GM13976 (cell line): ENCODE measurements around the gene ARHGEF4.

Source experiments
- DNase-seq: peaks from one replicate; pipeline ENCODE4 v3.0.0; 2012; ENCODE audit warnings: low spot score
- CTCF ChIP-seq: IDR thresholded peaks from 2 replicates; pipeline ENCODE4 v1.5.1; 2012; ENCODE audit warnings: borderline replicate concordance, mild to moderate bottlenecking; ENCODE audit not compliant: insufficient read depth; ENCODE audit errors: extremely low read depth, missing control alignments, control extremely low read depth
- in situ Hi-C: fragments of 300-500 bp; cut with MboI; formaldehyde crosslinking; loops from one replicate; pipeline ENCODE4 v1.12.0; 2022; ENCODE audit warnings: low sequenced_read_pairs, mixed read lengths, inconsistent platforms; ENCODE audit not compliant: unreplicated experiment

ARHGEF4 gene

GRCh38 chr2:131040661-131041401, 204.1 kb downstream of the ARHGEF4 start:
- no peak for DNase-seq
- in situ Hi-C loops, result no loop called here
- TF ChIP-seq CTCF, result no peak

GRCh38 chr2:131041402-131042147, 204.9 kb downstream of the ARHGEF4 start:
- no peak for DNase-seq
- TF ChIP-seq CTCF, result no peak
- in situ Hi-C loops, result no loop called here

GRCh38 chr2:131042148-131042775, 205.5 kb downstream of the ARHGEF4 start:
- no peak for DNase-seq
- TF ChIP-seq CTCF, result no peak
- in situ Hi-C loops, result no loop called here

GRCh38 chr2:131043199-131044074, 206.7 kb downstream of the ARHGEF4 start:
- in situ Hi-C loops, result no loop called here
- no peak for DNase-seq
- no peak for TF ChIP-seq CTCF

- no peak for DNase-seq
- no peak for TF ChIP-seq CTCF
- in situ Hi-C loops, result no loop called here
Measured at GRCh38 chr2:131044075-131044756, 207.5 kb downstream of the ARHGEF4 start.
